ENCODE results near the gene GPR68.

GPR68 gene

GRCh38 chr14:91244501-91244901 is at the start of gene GPR68:
Gene GPR68 (minus strand): TSS chr14:91244704. CDS start chr14:91235050, 9,654 bp downstream.
- H3K4me3 ChIP-seq (ENCODE audit: low read depth, low read length): no peak within 1 kb of the TSS

- H3K4me3 ChIP-seq (ENCODE audit: low read depth, low read length): no peak overlapping the region
Measured at GRCh38 chr14:91294153-91294552, 49.6 kb upstream of the GPR68 start.

GRCh38 chr14:91293281-91293680 is 48.8 kb upstream of the GPR68 start:
- no peak overlapping the region for H3K4me3 ChIP-seq (ENCODE audit: low read depth, low read length)

- no peak overlapping the region for H3K4me3 ChIP-seq (ENCODE audit: low read depth, low read length)
Measured at GRCh38 chr14:91292491-91292890, 48.0 kb upstream of the GPR68 start.

GRCh38 chr14:91291786-91292405 is 47.4 kb upstream of the GPR68 start:
- no peak overlapping the region for H3K4me3 ChIP-seq (ENCODE audit: low read depth, low read length)

- H3K4me3 ChIP-seq (ENCODE audit: low read depth, low read length): no peak overlapping the region
Measured at GRCh38 chr14:91290986-91291385, 46.5 kb upstream of the GPR68 start.

GRCh38 chr14:91289464-91289863 is 45.0 kb upstream of the GPR68 start:
- H3K4me3 ChIP-seq (ENCODE audit: low read depth, low read length): no peak overlapping the region

GRCh38 chr14:91288876-91289275 is 44.4 kb upstream of the GPR68 start:
- no peak overlapping the region for H3K4me3 ChIP-seq (ENCODE audit: low read depth, low read length)

- H3K4me3 ChIP-seq (ENCODE audit: low read depth, low read length): no peak overlapping the region
Measured at GRCh38 chr14:91286530-91286937, 42.0 kb upstream of the GPR68 start.

- no peak overlapping the region for H3K4me3 ChIP-seq (ENCODE audit: low read depth, low read length)
Measured at GRCh38 chr14:91284791-91285548, 40.5 kb upstream of the GPR68 start.

GRCh38 chr14:91284146-91284790 is 39.8 kb upstream of the GPR68 start:
- H3K4me3 ChIP-seq (ENCODE audit: low read depth, low read length): no peak overlapping the region

- H3K4me3 ChIP-seq (ENCODE audit: low read depth, low read length): no peak overlapping the region
Measured at GRCh38 chr14:91283666-91284065, 39.2 kb upstream of the GPR68 start.

GRCh38 chr14:91282954-91283645 is 38.6 kb upstream of the GPR68 start:
- H3K4me3 ChIP-seq (ENCODE audit: low read depth, low read length): no peak overlapping the region

GRCh38 chr14:91281346-91281745 is 36.8 kb upstream of the GPR68 start:
- no peak overlapping the region for H3K4me3 ChIP-seq (ENCODE audit: low read depth, low read length)

- no peak overlapping the region for H3K4me3 ChIP-seq (ENCODE audit: low read depth, low read length)
Measured at GRCh38 chr14:91280129-91280528, 35.6 kb upstream of the GPR68 start.

GRCh38 chr14:91279354-91279753 is 34.9 kb upstream of the GPR68 start:
- no peak overlapping the region for H3K4me3 ChIP-seq (ENCODE audit: low read depth, low read length)

GRCh38 chr14:91278383-91278715 is 33.8 kb upstream of the GPR68 start:
- H3K4me3 ChIP-seq (ENCODE audit: low read depth, low read length): no peak overlapping the region

- no peak overlapping the region for H3K4me3 ChIP-seq (ENCODE audit: low read depth, low read length)
Measured at GRCh38 chr14:91277546-91278382, 33.3 kb upstream of the GPR68 start.

GRCh38 chr14:91274796-91275195 is 30.3 kb upstream of the GPR68 start:
- H3K4me3 ChIP-seq (ENCODE audit: low read depth, low read length): no peak overlapping the region

GRCh38 chr14:91273885-91274273 is 29.4 kb upstream of the GPR68 start:
- no peak overlapping the region for H3K4me3 ChIP-seq (ENCODE audit: low read depth, low read length)
